Uterus (tissue), 2 donors: ENCODE results near the gene CMTM1.
"Not testable (repeated sequence)": the region's sequence is repeated elsewhere in the genome, so short reads cannot be mapped to it uniquely, and the experiment has no call there.

Source experiments
- POLR2A ChIP-seq, 2 donors: fragments of 450-650 bp; IDR thresholded peaks; one replicate each; pipeline ENCODE4 v1.6.1; 2016; ENCODE audit warnings: antibody characterized with exemption in 2 of 2, mild to moderate bottlenecking in 1 of 2, moderate library complexity in 1 of 2
- TF ChIP-seq, protein P1 (sequence below), 4 experiments: fragments of 200-600 bp in 2 of 4; fragments of 450-650 bp in 2 of 4; sonication (generic) in 2 of 4; IDR thresholded peaks; one replicate each; pipeline ENCODE4 v1.5.1; 2016 to 2019; ENCODE audit warnings: antibody characterized with exemption in 4 of 4, mild to moderate bottlenecking in 2 of 4, moderate library complexity in 1 of 4

DNA sequence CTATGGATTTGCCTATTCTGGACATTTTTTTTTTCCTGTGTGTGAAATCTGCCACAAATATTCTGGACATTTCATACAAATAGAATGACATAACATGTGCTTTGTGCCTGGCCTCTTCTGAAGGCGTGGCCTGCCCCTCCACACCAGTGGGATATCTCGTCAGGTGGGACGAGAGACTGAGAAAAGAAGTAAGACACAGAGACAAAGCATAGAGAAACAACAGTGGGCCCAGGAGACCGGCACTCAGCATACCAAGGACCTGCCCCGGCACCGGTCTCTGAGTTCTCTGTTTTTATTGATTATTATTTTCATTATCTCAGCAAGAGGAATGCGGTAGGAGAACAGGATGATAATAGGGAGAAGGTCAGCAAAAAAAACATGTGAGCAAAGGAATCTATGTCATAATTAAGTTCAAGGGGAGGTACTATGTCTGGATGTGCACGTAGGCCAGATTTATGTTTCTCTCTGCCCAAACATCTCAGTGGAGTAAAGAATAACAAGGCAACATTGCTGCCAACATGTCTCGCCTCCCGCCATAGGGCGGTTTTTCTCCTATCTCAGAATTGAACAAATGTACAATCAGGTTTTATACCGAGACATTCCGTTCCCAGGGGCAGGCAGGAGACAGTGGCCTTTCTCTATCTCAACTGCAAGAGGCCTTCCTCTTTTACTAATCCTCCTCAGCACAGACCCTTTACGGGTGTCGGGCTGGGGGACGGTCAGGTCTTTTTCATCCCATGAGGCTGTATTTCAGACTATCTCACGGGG lies 61.6 kb downstream of the CMTM1 start:
- TF ChIP-seq POLR2A (IDR thresholded peaks at IDR 0.05), result not testable (repeated sequence)
- TF ChIP-seq, protein P1, sequence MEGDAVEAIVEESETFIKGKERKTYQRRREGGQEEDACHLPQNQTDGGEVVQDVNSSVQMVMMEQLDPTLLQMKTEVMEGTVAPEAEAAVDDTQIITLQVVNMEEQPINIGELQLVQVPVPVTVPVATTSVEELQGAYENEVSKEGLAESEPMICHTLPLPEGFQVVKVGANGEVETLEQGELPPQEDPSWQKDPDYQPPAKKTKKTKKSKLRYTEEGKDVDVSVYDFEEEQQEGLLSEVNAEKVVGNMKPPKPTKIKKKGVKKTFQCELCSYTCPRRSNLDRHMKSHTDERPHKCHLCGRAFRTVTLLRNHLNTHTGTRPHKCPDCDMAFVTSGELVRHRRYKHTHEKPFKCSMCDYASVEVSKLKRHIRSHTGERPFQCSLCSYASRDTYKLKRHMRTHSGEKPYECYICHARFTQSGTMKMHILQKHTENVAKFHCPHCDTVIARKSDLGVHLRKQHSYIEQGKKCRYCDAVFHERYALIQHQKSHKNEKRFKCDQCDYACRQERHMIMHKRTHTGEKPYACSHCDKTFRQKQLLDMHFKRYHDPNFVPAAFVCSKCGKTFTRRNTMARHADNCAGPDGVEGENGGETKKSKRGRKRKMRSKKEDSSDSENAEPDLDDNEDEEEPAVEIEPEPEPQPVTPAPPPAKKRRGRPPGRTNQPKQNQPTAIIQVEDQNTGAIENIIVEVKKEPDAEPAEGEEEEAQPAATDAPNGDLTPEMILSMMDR (IDR thresholded peaks at IDR 0.05), result not testable (repeated sequence)
